Measurements from ENCODE around the gene PGLYRP4.
"Not testable (repeated sequence)": the region's sequence is repeated elsewhere in the genome, so short reads cannot be mapped to it uniquely, and the experiment has no call there.

The PGLYRP4 gene

GRCh38 chr1:153356392-153357075, 7.9 kb upstream of the PGLYRP4 start:
- Histone ChIP-seq H3K4me1 (ENCODE audit: control insufficient read depth, insufficient read depth, low read length) (no peaks in the 10 kb centered on the region), H3K27me3 (ENCODE audit: control insufficient read depth, insufficient read depth, low read length) (no peaks in the 10 kb centered on the region), H3K36me3 (ENCODE audit: control insufficient read depth, insufficient read depth, low read length) (no peaks in the 10 kb centered on the region), H3K27ac (ENCODE audit: low read length) (no peak overlapping the region), H3K9me3 (ENCODE audit: control insufficient read depth, insufficient read depth, low read length) (no peaks in the 10 kb centered on the region), H3K4me3 (ENCODE audit: low read length) (no peak overlapping the region)
- no peak for DNase-seq (ENCODE audit: low read depth, low spot score)
- no CpG with 5 or more reads among the region's 8 CpGs for WGBS (ENCODE audit: insufficient coverage, insufficient read length)

DNA sequence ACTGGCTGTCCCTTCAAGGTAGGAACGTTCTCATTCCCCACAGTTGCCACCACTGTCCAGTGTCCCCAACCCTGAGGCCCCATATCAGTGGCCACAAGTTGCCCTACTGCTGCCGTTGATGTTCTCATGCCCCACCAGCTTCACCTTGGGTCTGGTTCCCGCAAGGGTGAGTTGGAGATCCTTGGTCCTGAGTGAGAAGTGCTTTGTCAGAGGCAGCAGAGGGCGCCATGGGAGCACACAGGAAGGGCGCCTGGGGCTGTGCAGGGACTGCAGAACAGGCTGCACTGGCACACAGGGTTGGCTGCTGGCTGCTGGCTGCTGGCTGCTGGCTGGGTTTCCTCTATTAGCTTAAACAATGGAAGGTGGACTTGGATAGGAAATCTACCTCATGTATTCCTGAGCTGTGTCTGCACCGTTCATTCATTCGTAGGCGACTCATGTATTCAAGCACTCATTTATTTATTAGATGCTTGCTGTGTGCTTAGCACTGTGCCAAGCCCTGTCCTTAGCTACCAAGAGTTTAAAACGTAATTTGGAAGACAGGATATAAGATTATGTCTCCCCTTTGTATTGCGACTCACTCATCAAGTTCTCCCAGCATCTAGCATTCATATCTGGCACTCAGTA, 6.9 kb upstream of the PGLYRP4 start:
- Histone ChIP-seq H3K4me3 (ENCODE audit: low read length) (no peak overlapping the region), H3K9me3 (ENCODE audit: control insufficient read depth, insufficient read depth, low read length) (no peaks in the 10 kb centered on the region), H3K27me3 (ENCODE audit: control insufficient read depth, insufficient read depth, low read length) (no peaks in the 10 kb centered on the region), H3K27ac (ENCODE audit: low read length) (no peak overlapping the region), H3K4me1 (ENCODE audit: control insufficient read depth, insufficient read depth, low read length) (no peaks in the 10 kb centered on the region), H3K36me3 (ENCODE audit: control insufficient read depth, insufficient read depth, low read length) (no peaks in the 10 kb centered on the region)
- no CpG with 5 or more reads among the region's 10 CpGs for WGBS (ENCODE audit: insufficient coverage, insufficient read length)
- DNase-seq (ENCODE audit: low read depth, low spot score), result peak; percentile 60

DNA sequence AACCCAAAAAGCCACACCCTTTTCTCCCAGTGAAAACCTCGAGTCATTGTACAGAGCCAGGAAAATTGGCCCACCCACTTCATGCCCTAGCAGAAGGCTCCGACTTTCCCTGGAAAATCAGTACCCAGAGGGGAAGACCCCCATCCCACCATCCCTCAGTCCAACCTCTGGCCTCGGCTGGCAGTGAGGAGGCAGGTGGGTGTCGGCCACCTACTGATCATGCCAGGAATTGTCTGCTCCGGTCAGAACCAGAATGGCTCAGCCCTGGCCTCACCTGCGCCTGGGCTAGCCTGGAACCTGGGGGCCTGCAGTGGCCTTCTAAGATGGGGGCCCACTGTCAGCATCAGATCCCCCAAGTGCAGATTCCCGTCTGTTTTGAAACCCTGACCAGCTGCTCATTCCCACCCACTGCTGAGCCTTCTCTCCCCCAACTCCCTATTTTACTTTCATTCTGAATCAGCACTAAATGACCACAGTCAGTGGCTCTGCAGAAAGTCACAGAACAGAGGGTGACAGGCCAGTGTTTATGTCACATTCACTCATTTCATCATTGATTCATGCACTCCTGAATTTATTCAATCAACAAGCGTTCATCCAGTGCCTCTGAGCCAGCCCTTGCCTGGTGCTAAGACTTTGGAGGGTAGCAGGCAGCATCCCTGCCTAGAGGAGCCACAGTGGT, 6.0 kb upstream of the PGLYRP4 start:
- no peak for DNase-seq (ENCODE audit: low read depth, low spot score)
- WGBS (ENCODE audit: insufficient coverage, insufficient read length), result no CpG with 5 or more reads among the region's 8 CpGs

GRCh38 chr1:153353226-153353947, 4.7 kb upstream of the PGLYRP4 start:
- Histone ChIP-seq H3K9me3 (ENCODE audit: control insufficient read depth, insufficient read depth, low read length) (no peaks in the 10 kb centered on the region), H3K4me1 (ENCODE audit: control insufficient read depth, insufficient read depth, low read length) (no peaks in the 10 kb centered on the region), H3K27ac (ENCODE audit: low read length) (no peak overlapping the region), H3K27me3 (ENCODE audit: control insufficient read depth, insufficient read depth, low read length) (no peaks in the 10 kb centered on the region), H3K4me3 (ENCODE audit: low read length) (no peak overlapping the region), H3K36me3 (ENCODE audit: control insufficient read depth, insufficient read depth, low read length) (no peaks in the 10 kb centered on the region)
- peak; percentile 18 for DNase-seq (ENCODE audit: low read depth, low spot score)
- no CpG with 5 or more reads among the region's 7 CpGs for WGBS (ENCODE audit: insufficient coverage, insufficient read length)

More for the DNA sequence above, 6.0 kb upstream of the PGLYRP4 start:
- H3K4me1 ChIP-seq (ENCODE audit: control insufficient read depth, insufficient read depth, low read length), result no peaks in the 10 kb centered on the region
- no peak overlapping the region for H3K4me3 ChIP-seq (ENCODE audit: low read length)
- no peaks in the 10 kb centered on the region for H3K27me3 ChIP-seq (ENCODE audit: control insufficient read depth, insufficient read depth, low read length)
- H3K36me3 ChIP-seq (ENCODE audit: control insufficient read depth, insufficient read depth, low read length), result no peaks in the 10 kb centered on the region
- H3K27ac ChIP-seq (ENCODE audit: low read length), result no peak overlapping the region
- H3K9me3 ChIP-seq (ENCODE audit: control insufficient read depth, insufficient read depth, low read length), result no peaks in the 10 kb centered on the region

- Histone ChIP-seq H3K36me3 (ENCODE audit: control insufficient read depth, insufficient read depth, low read length) (no peaks in the 10 kb centered on the region), H3K4me3 (ENCODE audit: low read length) (no peak overlapping the region), H3K4me1 (ENCODE audit: control insufficient read depth, insufficient read depth, low read length) (no peaks in the 10 kb centered on the region), H3K27ac (ENCODE audit: low read length) (no peak overlapping the region), H3K9me3 (ENCODE audit: control insufficient read depth, insufficient read depth, low read length) (no peaks in the 10 kb centered on the region), H3K27me3 (ENCODE audit: control insufficient read depth, insufficient read depth, low read length) (no peaks in the 10 kb centered on the region)
- no CpG with 5 or more reads among the region's 4 CpGs for WGBS (ENCODE audit: insufficient coverage, insufficient read length)
- peak; percentile 27 for DNase-seq (ENCODE audit: low read depth, low spot score)
Measured at GRCh38 chr1:153352523-153352922, 3.9 kb upstream of the PGLYRP4 start.

- no peaks in the 10 kb centered on the region for H3K4me1 ChIP-seq (ENCODE audit: control insufficient read depth, insufficient read depth, low read length)
- H3K4me3 ChIP-seq (ENCODE audit: low read length), result no peak overlapping the region
- H3K36me3 ChIP-seq (ENCODE audit: control insufficient read depth, insufficient read depth, low read length), result no peaks in the 10 kb centered on the region
- WGBS (ENCODE audit: insufficient coverage, insufficient read length), result no CpG with 5 or more reads among the region's 1 CpG
- no peaks in the 10 kb centered on the region for H3K9me3 ChIP-seq (ENCODE audit: control insufficient read depth, insufficient read depth, low read length)
- DNase-seq (ENCODE audit: low read depth, low spot score), result no peak
- no peaks in the 10 kb centered on the region for H3K27me3 ChIP-seq (ENCODE audit: control insufficient read depth, insufficient read depth, low read length)
- no peak overlapping the region for H3K27ac ChIP-seq (ENCODE audit: low read length)
Measured at GRCh38 chr1:153350321-153350957, 1.8 kb upstream of the PGLYRP4 start.

- Histone ChIP-seq H3K27ac (ENCODE audit: low read length) (no peak overlapping the region), H3K9me3 (ENCODE audit: control insufficient read depth, insufficient read depth, low read length) (no peaks in the 10 kb centered on the region), H3K4me3 (ENCODE audit: low read length) (no peak overlapping the region), H3K36me3 (ENCODE audit: control insufficient read depth, insufficient read depth, low read length) (no peaks in the 10 kb centered on the region), H3K4me1 (ENCODE audit: control insufficient read depth, insufficient read depth, low read length) (no peaks in the 10 kb centered on the region), H3K27me3 (ENCODE audit: control insufficient read depth, insufficient read depth, low read length) (no peaks in the 10 kb centered on the region)
- no peak for DNase-seq (ENCODE audit: low read depth, low spot score)
- WGBS (ENCODE audit: insufficient coverage, insufficient read length), result no CpG with 5 or more reads among the region's 17 CpGs
Measured at GRCh38 chr1:153349363-153350320, 1.0 kb upstream of the PGLYRP4 start.

DNA sequence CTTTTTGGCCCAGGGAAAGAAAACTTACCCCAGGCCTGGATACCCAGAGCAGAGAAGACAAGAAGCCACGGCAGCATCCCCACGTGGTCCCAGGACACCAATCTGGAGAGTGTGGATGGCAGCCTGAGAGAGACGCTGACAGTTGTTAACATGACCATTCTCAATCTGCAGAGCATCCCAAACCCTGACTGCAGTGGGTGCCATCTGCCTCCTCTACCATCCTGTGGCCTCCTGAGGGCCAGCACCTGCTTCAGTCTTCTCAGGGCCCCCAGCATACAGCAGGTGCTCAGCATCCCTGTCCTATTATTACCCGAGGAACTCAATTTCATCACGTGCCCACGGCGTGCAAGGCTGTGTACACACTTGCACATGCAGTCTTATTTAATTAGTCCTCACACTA, 785 bp downstream of the PGLYRP4 start:
- no peaks in the 10 kb centered on the region for H3K36me3 ChIP-seq (ENCODE audit: control insufficient read depth, insufficient read depth, low read length)
- H3K4me3 ChIP-seq (ENCODE audit: low read length), result no peak overlapping the region
- WGBS (ENCODE audit: insufficient coverage, insufficient read length), result no CpG with 5 or more reads among the region's 7 CpGs
- H3K27me3 ChIP-seq (ENCODE audit: control insufficient read depth, insufficient read depth, low read length), result no peaks in the 10 kb centered on the region
- no peak overlapping the region for H3K27ac ChIP-seq (ENCODE audit: low read length)
- no peak for DNase-seq (ENCODE audit: low read depth, low spot score)
- H3K4me1 ChIP-seq (ENCODE audit: control insufficient read depth, insufficient read depth, low read length), result no peaks in the 10 kb centered on the region
- H3K9me3 ChIP-seq (ENCODE audit: control insufficient read depth, insufficient read depth, low read length), result no peaks in the 10 kb centered on the region

GRCh38 chr1:153347049-153347448, 1.6 kb downstream of the PGLYRP4 start:
- not testable (repeated sequence) for H3K4me1 ChIP-seq (ENCODE audit: control insufficient read depth, insufficient read depth, low read length); H3K36me3 ChIP-seq (ENCODE audit: control insufficient read depth, insufficient read depth, low read length); H3K9me3 ChIP-seq (ENCODE audit: control insufficient read depth, insufficient read depth, low read length); H3K27ac ChIP-seq (ENCODE audit: low read length); DNase-seq (ENCODE audit: low read depth, low spot score); H3K4me3 ChIP-seq (ENCODE audit: low read length); H3K27me3 ChIP-seq (ENCODE audit: control insufficient read depth, insufficient read depth, low read length)
- no CpG with 5 or more reads among the region's 14 CpGs for WGBS (ENCODE audit: insufficient coverage, insufficient read length)
